ENCODE data around the gene SMR3B. TPM values are rescaled to one million over a fixed set of nuclear protein-coding genes. Genes with fewer than 3 reads are reported as not detected.

SMR3B gene
- total and polyA plus RNA-seq, 3 donors from 2014 or later = 1.1 to 6.1 (median 4.8) TPM

GRCh38 chr4:70437197-70437596 lies 54.3 kb downstream of the SMR3B start:
- Histone ChIP-seq H3K4me1 (no peaks in the 10 kb centered on the region), H3K9me3 (no peaks in the 10 kb centered on the region), H3K4me3 (no peak overlapping the region), H3K27me3 (no peaks in the 10 kb centered on the region), H3K27ac (no peak overlapping the region), H3K36me3 (ENCODE audit: low read depth, missing control alignments) (no peaks in the 10 kb centered on the region)
- no peak for TF ChIP-seq POLR2A (IDR thresholded peaks at IDR 0.05)
- TF ChIP-seq, protein P1, sequence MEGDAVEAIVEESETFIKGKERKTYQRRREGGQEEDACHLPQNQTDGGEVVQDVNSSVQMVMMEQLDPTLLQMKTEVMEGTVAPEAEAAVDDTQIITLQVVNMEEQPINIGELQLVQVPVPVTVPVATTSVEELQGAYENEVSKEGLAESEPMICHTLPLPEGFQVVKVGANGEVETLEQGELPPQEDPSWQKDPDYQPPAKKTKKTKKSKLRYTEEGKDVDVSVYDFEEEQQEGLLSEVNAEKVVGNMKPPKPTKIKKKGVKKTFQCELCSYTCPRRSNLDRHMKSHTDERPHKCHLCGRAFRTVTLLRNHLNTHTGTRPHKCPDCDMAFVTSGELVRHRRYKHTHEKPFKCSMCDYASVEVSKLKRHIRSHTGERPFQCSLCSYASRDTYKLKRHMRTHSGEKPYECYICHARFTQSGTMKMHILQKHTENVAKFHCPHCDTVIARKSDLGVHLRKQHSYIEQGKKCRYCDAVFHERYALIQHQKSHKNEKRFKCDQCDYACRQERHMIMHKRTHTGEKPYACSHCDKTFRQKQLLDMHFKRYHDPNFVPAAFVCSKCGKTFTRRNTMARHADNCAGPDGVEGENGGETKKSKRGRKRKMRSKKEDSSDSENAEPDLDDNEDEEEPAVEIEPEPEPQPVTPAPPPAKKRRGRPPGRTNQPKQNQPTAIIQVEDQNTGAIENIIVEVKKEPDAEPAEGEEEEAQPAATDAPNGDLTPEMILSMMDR (IDR thresholded peaks at IDR 0.05) = no peak
- no peak for DNase-seq
- 63 to 80% methylated on average over 3 to 6 of the region's 7 CpGs for WGBS, 2 donors
- intact Hi-C loops (cut with DNase I; ENCODE audit: low total_unique reads) = no loop called here

Other genes starting within 250 kb of the SMR3B start
- 1 to 10 TPM in 1 of 2 donors, under 1 TPM in 1; 0.87 to 2.2 TPM for gene PRR27, start 228.9 kb upstream of the SMR3B start, total RNA-seq
- gene PRR27, start 228.9 kb upstream of the SMR3B start, polyA plus RNA-seq (ENCODE audit: insufficient read depth, low read depth, low replicate concordance) = 3.5 TPM
- gene ODAM, start 187.4 kb upstream of the SMR3B start, total RNA-seq = not detected
- 0.33 TPM for gene ODAM, start 187.4 kb upstream of the SMR3B start, polyA plus RNA-seq (ENCODE audit: insufficient read depth, low read depth, low replicate concordance)
- not detected for gene FDCSP, start 157.0 kb upstream of the SMR3B start, total RNA-seq
- gene FDCSP, start 157.0 kb upstream of the SMR3B start, polyA plus RNA-seq (ENCODE audit: insufficient read depth, low read depth, low replicate concordance) = 0.96 TPM
- under 1 TPM in 1 of 2 donors, not detected in 1; 0.37 TPM for gene CSN3, start 140.5 kb upstream of the SMR3B start, total RNA-seq
- not detected for gene CSN3, start 140.5 kb upstream of the SMR3B start, polyA plus RNA-seq (ENCODE audit: insufficient read depth, low read depth, low replicate concordance)
- gene CABS1, start 48.1 kb upstream of the SMR3B start, total RNA-seq = 10 to 100 TPM; 17.3 to 66.2 TPM
- 80.1 TPM for gene CABS1, start 48.1 kb upstream of the SMR3B start, polyA plus RNA-seq (ENCODE audit: insufficient read depth, low read depth, low replicate concordance)
- not detected for gene SMR3A, start 22.4 kb upstream of the SMR3B start, total RNA-seq
- gene SMR3A, start 22.4 kb upstream of the SMR3B start, polyA plus RNA-seq (ENCODE audit: insufficient read depth, low read depth, low replicate concordance) = 0.95 TPM
- not detected for gene OPRPN, start 14.8 kb downstream of the SMR3B start, total RNA-seq
- gene OPRPN, start 14.8 kb downstream of the SMR3B start, polyA plus RNA-seq (ENCODE audit: insufficient read depth, low read depth, low replicate concordance) = 0.61 TPM
- gene MUC7, start 89.1 kb downstream of the SMR3B start, total RNA-seq = not detected
- gene MUC7, start 89.1 kb downstream of the SMR3B start, polyA plus RNA-seq (ENCODE audit: insufficient read depth, low read depth, low replicate concordance) = 0.80 TPM
- gene AMTN, start 135.4 kb downstream of the SMR3B start, total RNA-seq = not detected
- not detected for gene AMTN, start 135.4 kb downstream of the SMR3B start, polyA plus RNA-seq (ENCODE audit: insufficient read depth, low read depth, low replicate concordance)
- under 1 TPM in 1 of 2 donors, not detected in 1; 0.74 TPM for gene AMBN, start 209.1 kb downstream of the SMR3B start, total RNA-seq
- gene AMBN, start 209.1 kb downstream of the SMR3B start, polyA plus RNA-seq (ENCODE audit: insufficient read depth, low read depth, low replicate concordance) = 0.21 TPM
- gene ENAM, start 245.6 kb downstream of the SMR3B start, total RNA-seq = 1 to 10 TPM in 1 of 2 donors, under 1 TPM in 1; 0.16 to 2.4 TPM
- 0.38 TPM for gene ENAM, start 245.6 kb downstream of the SMR3B start, polyA plus RNA-seq (ENCODE audit: insufficient read depth, low read depth, low replicate concordance)